ENCODE results near the gene ABI2. TPM values are rescaled to one million over a fixed set of nuclear protein-coding genes. Genes with fewer than 3 reads are reported as not detected.
"Not testable (repeated sequence)": the region's sequence is repeated elsewhere in the genome, so short reads cannot be mapped to it uniquely, and the experiment has no call there.

Gene ABI2
- total RNA-seq, 1 experiment from 2014 or later = 50.7 TPM

DNA sequence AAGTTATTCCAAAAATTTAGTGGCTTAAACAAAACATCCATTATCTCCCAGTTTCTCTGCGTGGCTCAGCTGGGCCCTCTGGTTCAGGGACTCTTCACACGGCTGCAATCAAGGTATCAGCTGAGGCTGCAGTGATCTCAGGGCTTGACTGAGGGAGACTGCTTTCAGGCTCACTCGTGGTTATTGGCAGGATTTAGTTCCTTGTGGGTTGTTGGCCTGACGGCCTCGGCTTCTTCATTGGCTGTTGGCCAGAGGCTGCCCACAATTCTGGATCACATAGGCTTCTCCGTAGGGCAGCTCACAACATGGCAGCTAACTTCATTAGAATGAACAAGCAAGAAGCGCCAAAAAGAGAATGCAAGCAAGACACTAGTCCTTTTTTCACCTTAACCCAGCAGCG lies 90.1 kb downstream of the ABI2 start:
- H3K27me3 ChIP-seq (ENCODE audit: low read length) = no peaks in the 10 kb centered on the region
- peaks cover 21% of the 10 kb centered on the region for H3K36me3 ChIP-seq (ENCODE audit: low read depth, low read length)
- H3K9ac ChIP-seq (ENCODE audit: low read length) = no peak overlapping the region
- H3K4me2 ChIP-seq (ENCODE audit: low read length) = no peak overlapping the region
- ChIA-PET POLR2A (ENCODE audit: unreplicated experiment) (no interaction called here), CTCF (no interaction called here)
- H3K27ac ChIP-seq (ENCODE audit: low read length) = no peak overlapping the region
- no peaks in the 10 kb centered on the region for H4K20me1 ChIP-seq (ENCODE audit: low read length)
- DNase-seq (no peak), ATAC-seq (no peak)
- H3F3A ChIP-seq (ENCODE audit: low read length, unreplicated experiment) = no peaks in the 10 kb centered on the region
- peaks cover 7% of the 10 kb centered on the region for H3K4me1 ChIP-seq (ENCODE audit: insufficient read depth, low read length)
- H3K9me3 ChIP-seq (ENCODE audit: low read length) = no peaks in the 10 kb centered on the region
- H3K79me2 ChIP-seq (ENCODE audit: low read length) = no peaks in the 10 kb centered on the region
- TF ChIP-seq, protein P1, sequence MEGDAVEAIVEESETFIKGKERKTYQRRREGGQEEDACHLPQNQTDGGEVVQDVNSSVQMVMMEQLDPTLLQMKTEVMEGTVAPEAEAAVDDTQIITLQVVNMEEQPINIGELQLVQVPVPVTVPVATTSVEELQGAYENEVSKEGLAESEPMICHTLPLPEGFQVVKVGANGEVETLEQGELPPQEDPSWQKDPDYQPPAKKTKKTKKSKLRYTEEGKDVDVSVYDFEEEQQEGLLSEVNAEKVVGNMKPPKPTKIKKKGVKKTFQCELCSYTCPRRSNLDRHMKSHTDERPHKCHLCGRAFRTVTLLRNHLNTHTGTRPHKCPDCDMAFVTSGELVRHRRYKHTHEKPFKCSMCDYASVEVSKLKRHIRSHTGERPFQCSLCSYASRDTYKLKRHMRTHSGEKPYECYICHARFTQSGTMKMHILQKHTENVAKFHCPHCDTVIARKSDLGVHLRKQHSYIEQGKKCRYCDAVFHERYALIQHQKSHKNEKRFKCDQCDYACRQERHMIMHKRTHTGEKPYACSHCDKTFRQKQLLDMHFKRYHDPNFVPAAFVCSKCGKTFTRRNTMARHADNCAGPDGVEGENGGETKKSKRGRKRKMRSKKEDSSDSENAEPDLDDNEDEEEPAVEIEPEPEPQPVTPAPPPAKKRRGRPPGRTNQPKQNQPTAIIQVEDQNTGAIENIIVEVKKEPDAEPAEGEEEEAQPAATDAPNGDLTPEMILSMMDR (conservative IDR thresholded peaks at IDR 0.05; ENCODE audit: low read depth, low read length) = no peak
- no peak for TF ChIP-seq EZH2phosphoT487 (IDR thresholded peaks at IDR 0.05; ENCODE audit: borderline replicate concordance, low read length)
- TF ChIP-seq EZH2 (IDR thresholded peaks at IDR 0.05; ENCODE audit: low read length, unreplicated experiment) = no peak
- no peak overlapping the region for H3K4me3 ChIP-seq (ENCODE audit: low read length)
- no peak overlapping the region for H2AFZ ChIP-seq (ENCODE audit: low read length)
- intact Hi-C loops (cut with micrococcal nuclease) = no loop called here
- H3K9me2 ChIP-seq (replicated peaks; ENCODE audit: low read length) = no peaks in the 10 kb centered on the region
- BruUV-seq (replicated peaks) = no TSS peak

DNA sequence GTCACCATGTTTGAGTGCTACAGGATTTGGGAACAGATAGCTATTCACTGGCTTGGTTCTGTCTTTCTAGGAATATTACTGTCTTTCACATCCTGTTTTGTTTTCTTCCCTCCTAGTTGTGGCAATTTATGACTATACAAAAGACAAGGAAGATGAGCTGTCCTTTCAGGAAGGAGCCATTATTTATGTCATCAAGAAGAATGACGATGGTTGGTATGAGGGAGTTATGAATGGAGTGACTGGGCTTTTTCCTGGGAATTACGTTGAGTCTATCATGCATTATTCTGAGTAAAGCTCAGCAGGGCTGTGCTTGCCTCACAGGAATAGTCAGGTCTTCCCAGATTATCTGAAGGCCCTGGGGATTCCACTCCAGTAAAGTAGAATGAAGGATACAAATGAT lies 98.9 kb downstream of the ABI2 start:
- Histone ChIP-seq H3K27ac (ENCODE audit: low read length) (0 out of 2 replicates have a peak overlapping the region, but pooled peaks have one; percentile 8), H3F3A (ENCODE audit: low read length, unreplicated experiment) (no peaks in the 10 kb centered on the region), H4K20me1 (ENCODE audit: low read length) (no peaks in the 10 kb centered on the region), H3K4me1 (ENCODE audit: insufficient read depth, low read length) (no peaks in the 10 kb centered on the region), H3K79me2 (ENCODE audit: low read length) (no peaks in the 10 kb centered on the region), H3K36me3 (ENCODE audit: low read depth, low read length) (peaks cover 3% of the 10 kb centered on the region; the same call in 1 of the 2 replicates), H3K27me3 (ENCODE audit: low read length) (no peaks in the 10 kb centered on the region), H2AFZ (ENCODE audit: low read length) (no peak overlapping the region), H3K9me3 (ENCODE audit: low read length) (no peaks in the 10 kb centered on the region), H3K9ac (ENCODE audit: low read length) (no peak overlapping the region), H3K9me2 (replicated peaks; ENCODE audit: low read length) (no peaks in the 10 kb centered on the region), H3K4me2 (ENCODE audit: low read length) (no peak overlapping the region), H3K4me3 (ENCODE audit: low read length) (no peak overlapping the region)
- ATAC-seq (no peak; the same call in 1 of the 2 replicates), DNase-seq (peak; percentile 14)
- BruUV-seq (replicated peaks) = no TSS peak
- CTCF ChIA-PET = no interaction called here
- POLR2A ChIA-PET (ENCODE audit: unreplicated experiment) = interaction anchor here (0.7 kb wide), 1 partner anchor 153 kb away, joined by 4 read pairs; no protein-coding TSS in a partner anchor
- TF ChIP-seq, protein P1 (conservative IDR thresholded peaks at IDR 0.05; ENCODE audit: low read depth, low read length) = no peak
- no peak for TF ChIP-seq EZH2phosphoT487 (IDR thresholded peaks at IDR 0.05; ENCODE audit: borderline replicate concordance, low read length)
- no peak for TF ChIP-seq EZH2 (IDR thresholded peaks at IDR 0.05; ENCODE audit: low read length, unreplicated experiment)
- intact Hi-C loops (cut with micrococcal nuclease) = loop anchor here (1.0 kb wide), 1 partner anchor 8 kb away; no protein-coding TSS in a partner anchor

DNA sequence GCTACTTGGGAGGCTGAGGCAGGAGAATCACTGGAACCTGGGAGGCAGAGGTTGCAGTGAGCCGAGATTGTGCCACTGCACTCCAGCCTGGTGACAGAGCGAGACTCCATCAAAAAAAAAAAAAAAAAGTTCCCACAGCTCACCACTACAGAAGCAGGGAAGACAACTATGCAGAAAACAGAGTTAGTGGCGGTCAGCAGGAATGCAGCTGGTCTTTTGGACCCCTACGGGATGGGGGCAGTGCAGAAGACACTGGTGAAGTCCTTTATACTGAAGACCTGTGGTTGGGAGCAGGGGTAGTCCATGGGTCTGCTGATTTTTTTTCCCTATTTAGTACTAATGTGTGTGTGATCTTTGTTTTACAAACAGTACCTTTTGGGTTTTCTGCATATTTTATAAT lies 101.4 kb downstream of the ABI2 start:
- H3K27ac ChIP-seq (ENCODE audit: low read length); BruUV-seq (replicated peaks); H3K79me2 ChIP-seq (ENCODE audit: low read length); H3K36me3 ChIP-seq (ENCODE audit: low read depth, low read length); DNase-seq; H3K9ac ChIP-seq (ENCODE audit: low read length); H3K9me2 ChIP-seq (replicated peaks; ENCODE audit: low read length); H2AFZ ChIP-seq (ENCODE audit: low read length); ATAC-seq; H3K4me2 ChIP-seq (ENCODE audit: low read length); H3F3A ChIP-seq (ENCODE audit: low read length, unreplicated experiment); intact Hi-C loops (cut with micrococcal nuclease); H3K9me3 ChIP-seq (ENCODE audit: low read length); H3K4me1 ChIP-seq (ENCODE audit: insufficient read depth, low read length); H3K27me3 ChIP-seq (ENCODE audit: low read length); H3K4me3 ChIP-seq (ENCODE audit: low read length); POLR2A ChIA-PET (ENCODE audit: unreplicated experiment); H4K20me1 ChIP-seq (ENCODE audit: low read length): not testable (repeated sequence)
- CTCF ChIA-PET = interaction anchor here (0.7 kb wide), 1 partner anchor 112 kb away, joined by 4 read pairs; no protein-coding TSS in a partner anchor

All from PC-3 (cell line).